GM21786 (cell line): ENCODE results near the gene DEGS2.

Experiments
- ATAC-seq: cut with Tn5 transposase; IDR thresholded peaks from one replicate; pipeline ENCODE4 v1.9.1; 2021; ENCODE audit not compliant: unreplicated experiment

DEGS2 gene

GRCh38 chr14:100096656-100097055, 62.8 kb downstream of the DEGS2 start:
- ATAC-seq = no peak
